ENCODE data around the gene GABPB2.
A peak's percentile ranks its signal among the peaks of the same experiment; 100 is the strongest.

The GABPB2 gene

DNA sequence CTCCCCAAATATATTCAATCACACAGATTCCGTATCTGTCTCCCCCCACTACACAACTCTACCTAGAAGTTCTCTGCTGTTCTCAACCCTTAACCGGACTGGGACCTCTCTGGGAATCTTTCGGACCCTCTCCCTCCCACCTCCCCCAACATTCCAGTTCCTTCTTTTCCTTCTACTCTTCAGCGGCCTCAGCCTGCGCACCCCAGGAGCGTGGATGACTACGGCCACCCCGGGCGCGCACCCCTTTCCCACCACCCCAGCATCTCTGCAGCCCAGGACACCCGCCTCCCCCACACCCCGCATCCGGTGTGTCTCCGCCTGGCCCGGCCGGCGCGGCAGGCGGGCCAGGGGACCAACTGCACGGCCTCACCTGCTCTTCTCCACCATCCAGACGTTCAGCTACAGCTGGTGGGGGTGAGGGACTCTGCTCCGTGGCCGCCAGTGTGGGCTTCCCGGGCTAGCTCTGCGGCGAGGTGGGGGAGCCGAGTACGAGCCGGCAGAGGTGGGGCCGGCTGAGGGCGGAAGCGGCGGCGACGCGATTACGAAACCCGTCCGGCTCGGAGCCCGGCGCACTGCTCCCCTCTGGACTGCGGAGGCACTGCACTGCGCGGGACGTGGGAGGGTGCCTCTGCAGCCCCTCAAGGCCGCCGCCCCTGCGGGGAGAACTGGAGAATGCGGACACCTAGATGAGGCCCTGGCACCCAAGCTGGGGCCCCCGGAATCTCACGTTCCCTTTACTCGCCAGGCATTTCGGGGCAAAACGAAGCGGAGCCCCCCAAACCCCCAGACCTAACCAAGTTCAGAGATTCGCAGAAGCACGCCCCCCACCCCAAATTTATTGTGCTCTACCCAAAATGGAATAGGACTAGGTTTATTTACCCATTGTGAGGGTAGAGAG is 11.2 kb upstream of the GABPB2 start, which contains the start of gene CDC42SE1:
Gene CDC42SE1 (minus strand): TSS at position 514 of the 898 bp plus-strand sequence. CDS start 3,892 bp downstream, outside the sequence.
- TF ChIP-seq, protein P1, sequence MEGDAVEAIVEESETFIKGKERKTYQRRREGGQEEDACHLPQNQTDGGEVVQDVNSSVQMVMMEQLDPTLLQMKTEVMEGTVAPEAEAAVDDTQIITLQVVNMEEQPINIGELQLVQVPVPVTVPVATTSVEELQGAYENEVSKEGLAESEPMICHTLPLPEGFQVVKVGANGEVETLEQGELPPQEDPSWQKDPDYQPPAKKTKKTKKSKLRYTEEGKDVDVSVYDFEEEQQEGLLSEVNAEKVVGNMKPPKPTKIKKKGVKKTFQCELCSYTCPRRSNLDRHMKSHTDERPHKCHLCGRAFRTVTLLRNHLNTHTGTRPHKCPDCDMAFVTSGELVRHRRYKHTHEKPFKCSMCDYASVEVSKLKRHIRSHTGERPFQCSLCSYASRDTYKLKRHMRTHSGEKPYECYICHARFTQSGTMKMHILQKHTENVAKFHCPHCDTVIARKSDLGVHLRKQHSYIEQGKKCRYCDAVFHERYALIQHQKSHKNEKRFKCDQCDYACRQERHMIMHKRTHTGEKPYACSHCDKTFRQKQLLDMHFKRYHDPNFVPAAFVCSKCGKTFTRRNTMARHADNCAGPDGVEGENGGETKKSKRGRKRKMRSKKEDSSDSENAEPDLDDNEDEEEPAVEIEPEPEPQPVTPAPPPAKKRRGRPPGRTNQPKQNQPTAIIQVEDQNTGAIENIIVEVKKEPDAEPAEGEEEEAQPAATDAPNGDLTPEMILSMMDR (IDR thresholded peaks at IDR 0.05; ENCODE audit: low read depth, low read length, missing control alignments) = peak; percentile 82
- peak within 1 kb of the TSS; percentile 80 for H3K4me3 ChIP-seq (ENCODE audit: low read depth, low read length)
- peak; percentile 63 for DNase-seq (ENCODE audit: low read depth)

DNA sequence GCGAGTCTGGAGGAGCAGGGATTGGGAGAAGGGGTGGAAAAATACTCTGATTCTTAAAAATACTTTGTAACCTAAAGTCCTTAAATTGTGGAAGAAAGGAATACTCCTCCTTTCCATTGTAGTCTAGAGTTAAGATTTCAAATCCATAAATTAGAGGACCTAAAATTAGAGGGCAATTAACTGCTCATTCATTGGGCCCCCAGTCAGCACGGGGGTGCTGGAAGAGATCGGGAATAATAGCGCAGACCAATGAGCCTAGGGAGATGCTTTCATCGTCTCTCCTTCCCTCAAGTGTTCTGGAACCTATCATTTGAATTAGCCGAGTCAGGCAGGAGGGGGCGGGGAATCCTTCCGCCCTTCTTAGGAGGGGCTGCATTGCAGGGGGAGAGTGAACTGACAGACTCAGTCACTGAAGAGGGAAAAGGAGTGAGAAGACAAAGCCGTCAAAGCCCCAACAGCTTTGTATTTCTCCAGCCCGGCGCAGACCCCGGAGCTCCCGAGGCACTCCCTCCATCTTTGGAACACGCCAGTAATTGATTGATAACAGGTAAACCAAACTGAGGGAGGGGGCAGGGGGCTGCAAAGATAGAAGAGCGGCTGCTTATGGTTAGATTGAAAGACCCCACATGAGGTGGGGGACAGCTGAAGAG is 10.4 kb upstream of the GABPB2 start, which contains the start of gene MLLT11:
Gene MLLT11 (plus strand): TSS at position 391 of the 650 bp plus-strand sequence. CDS start 6,828 bp downstream, outside the sequence.
- no peak for DNase-seq (ENCODE audit: low read depth)
- TF ChIP-seq, protein P1 (IDR thresholded peaks at IDR 0.05; ENCODE audit: low read depth, low read length, missing control alignments) = no peak
- H3K4me3 ChIP-seq (ENCODE audit: low read depth, low read length) = peak within 1 kb of the TSS; percentile 80

DNA sequence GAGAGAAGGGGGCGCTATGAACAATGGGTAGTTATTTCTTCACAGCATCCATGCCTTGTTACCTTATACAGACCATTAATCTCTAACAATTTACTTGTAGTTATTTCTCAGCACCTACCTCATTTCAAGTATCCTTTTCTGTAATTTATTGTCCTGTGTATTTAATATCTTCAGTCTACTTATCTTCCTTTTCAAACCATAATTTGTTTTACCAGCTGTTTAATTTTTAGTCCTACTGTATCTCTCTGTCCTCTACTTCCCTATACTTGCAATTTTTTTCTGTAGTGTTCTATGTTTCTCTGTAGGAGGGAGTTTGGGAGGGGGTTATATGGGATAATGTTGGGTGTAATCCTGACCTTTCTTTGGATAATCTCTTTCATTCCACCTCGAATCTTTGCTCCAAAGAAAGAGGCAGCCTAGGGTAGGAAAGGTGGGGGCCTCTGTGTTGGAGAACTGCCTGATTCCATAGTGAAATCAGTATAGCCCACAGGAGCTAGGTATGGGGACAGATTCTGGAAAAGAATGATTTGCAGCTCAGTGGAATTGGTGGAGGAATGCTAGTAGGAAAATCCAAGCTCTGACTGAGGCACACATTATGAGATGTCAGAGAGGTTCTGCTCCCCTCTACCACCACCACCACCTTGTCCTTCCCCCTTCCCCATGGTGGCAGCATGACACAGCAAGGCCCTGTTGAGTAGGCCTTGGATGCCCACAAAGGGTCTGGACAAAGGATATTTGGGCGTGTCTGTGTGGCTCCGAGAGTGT is 9.7 kb upstream of the GABPB2 start:
- no peak for DNase-seq (ENCODE audit: low read depth)
- peak overlapping the region; percentile 80 for H3K4me3 ChIP-seq (ENCODE audit: low read depth, low read length)
- TF ChIP-seq, protein P1 (IDR thresholded peaks at IDR 0.05; ENCODE audit: low read depth, low read length, missing control alignments) = no peak

DNA sequence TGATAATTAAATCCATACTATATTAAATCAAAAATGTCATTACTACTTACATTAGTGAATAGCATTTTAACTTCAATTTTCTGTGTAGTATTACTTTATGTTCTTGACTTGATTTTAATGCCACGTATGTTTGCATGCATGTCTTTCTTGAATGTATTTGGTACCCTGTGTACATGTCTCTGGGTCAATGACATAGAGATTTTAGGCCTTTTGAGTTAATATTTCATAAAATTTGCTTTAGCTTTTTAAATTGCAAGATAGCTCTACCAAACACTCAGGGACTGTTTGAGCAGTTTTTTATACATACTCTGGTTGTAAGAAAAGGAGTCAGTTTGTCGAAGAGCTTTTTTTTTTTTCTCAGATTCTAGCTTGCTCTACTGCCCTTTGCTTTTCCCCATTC is 8.9 kb upstream of the GABPB2 start:
- DNase-seq (ENCODE audit: low read depth) = no peak
- H3K4me3 ChIP-seq (ENCODE audit: low read depth, low read length) = no peak overlapping the region
- TF ChIP-seq, protein P1 (IDR thresholded peaks at IDR 0.05; ENCODE audit: low read depth, low read length, missing control alignments) = no peak

DNA sequence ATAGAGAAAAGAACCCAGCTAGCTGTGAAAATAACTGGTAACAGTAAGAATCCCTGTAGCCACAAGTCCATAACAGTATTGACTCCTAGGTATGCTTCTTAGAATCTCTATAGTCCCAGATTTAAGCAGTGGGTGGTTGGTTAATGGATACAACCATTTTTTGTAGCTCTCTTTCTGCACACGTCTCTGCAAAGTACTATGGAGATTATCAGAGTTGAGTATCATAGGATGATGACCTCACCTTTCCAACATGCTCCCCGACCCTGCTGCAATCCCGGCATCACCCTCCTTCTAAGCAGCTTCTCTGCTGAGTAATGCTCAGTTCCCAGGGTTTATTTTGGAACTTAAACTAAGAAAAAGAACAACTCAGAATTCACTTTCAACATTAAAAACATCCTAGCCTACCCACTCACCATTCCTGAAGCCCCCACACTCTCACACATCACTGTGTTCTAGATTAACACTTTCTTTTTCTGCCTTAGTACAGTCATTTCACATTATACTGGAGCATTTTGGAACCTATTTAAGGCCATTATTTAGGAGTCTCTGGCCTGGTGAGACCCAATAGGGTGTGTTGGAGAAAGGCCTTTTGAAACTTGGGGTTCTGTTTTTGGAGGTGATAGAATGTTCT is 7.7 kb upstream of the GABPB2 start:
- DNase-seq (ENCODE audit: low read depth) = no peak
- TF ChIP-seq, protein P1 (IDR thresholded peaks at IDR 0.05; ENCODE audit: low read depth, low read length, missing control alignments) = no peak
- no peak overlapping the region for H3K4me3 ChIP-seq (ENCODE audit: low read depth, low read length)

DNA sequence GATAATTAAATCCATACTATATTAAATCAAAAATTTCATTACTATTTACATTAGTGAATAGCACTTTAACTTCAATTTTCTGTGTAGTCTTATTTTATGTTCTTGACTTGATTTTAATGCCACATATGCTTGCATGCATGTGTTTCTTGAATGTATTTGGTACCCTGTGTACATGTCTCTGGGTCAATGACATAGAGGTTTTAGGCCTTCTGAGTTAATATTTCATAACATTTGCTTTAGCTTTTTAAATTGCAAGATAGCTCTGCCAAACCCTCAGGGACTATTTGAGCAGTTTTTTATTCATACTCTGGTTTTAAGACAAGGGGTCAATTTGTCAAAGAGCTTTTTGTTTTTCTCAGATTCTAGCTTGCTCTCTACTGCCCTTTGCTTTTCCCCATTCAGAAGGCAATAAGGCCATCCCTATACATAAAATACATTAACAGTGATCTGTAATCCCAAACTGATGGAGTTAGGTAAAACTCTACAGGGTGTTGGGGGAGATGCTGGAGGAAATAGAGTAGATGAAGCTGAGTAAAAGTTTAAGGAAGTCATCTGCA is 5.4 kb upstream of the GABPB2 start:
- DNase-seq (ENCODE audit: low read depth) = no peak
- TF ChIP-seq, protein P1 (IDR thresholded peaks at IDR 0.05; ENCODE audit: low read depth, low read length, missing control alignments) = no peak
- H3K4me3 ChIP-seq (ENCODE audit: low read depth, low read length) = no peak overlapping the region

Measured in GM12864 (cell line).